BE2C (cell line): ENCODE data around the gene ZNF316.

ENCODE experiments used
- DNase-seq: peaks from one replicate; pipeline ENCODE4 v3.0.0-alpha.2; 2020
- H3K27me3 ChIP-seq: fragments of 250-450 bp; sonication (Bioruptor Pico); 2 replicates; pipeline ENCODE4 v1.5.1; 2020; ENCODE audit warnings: mild to moderate bottlenecking
- H3K36me3 ChIP-seq: fragments of 250-450 bp; sonication (Bioruptor Pico); 2 replicates; pipeline ENCODE4 v1.5.1; 2020; ENCODE audit warnings: mild to moderate bottlenecking
- H3K4me1 ChIP-seq: fragments of 250-450 bp; sonication (Bioruptor Pico); 2 replicates; pipeline ENCODE4 v1.5.1; 2020
- H3K4me3 ChIP-seq: 2 replicates; pipeline ENCODE4 v1.5.1; 2011; ENCODE audit warnings: low read depth, low read length
- H3K9me3 ChIP-seq: fragments of 250-450 bp; sonication (Bioruptor Pico); 2 replicates; pipeline ENCODE4 v1.5.1; 2020
- TF ChIP-seq, protein P1 (sequence below): IDR thresholded peaks from 2 replicates; pipeline ENCODE4 v1.5.1; 2012; ENCODE audit warnings: mild to moderate bottlenecking, low read depth, low read length

ZNF316 gene

DNA sequence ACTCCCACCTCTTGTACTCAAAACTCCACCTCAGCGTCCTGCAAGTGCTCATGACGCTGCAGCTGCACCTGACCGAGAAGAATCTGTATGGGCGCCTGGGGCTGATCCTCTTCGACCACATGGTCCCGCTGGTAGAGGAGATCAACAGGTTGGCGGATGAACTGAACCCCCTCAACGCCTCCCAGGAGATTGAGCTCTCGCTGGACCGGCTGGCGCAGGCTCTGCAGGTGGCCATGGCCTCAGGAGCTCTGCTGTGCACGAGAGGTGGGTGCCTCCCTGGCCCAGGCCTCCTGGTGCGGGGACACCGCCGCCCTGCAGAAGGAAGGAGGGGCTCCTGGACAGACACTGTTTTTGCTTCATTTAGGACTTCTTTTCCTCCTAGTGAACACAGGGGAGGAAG, 37.0 kb upstream of the ZNF316 start:
- H3K36me3 ChIP-seq = peaks cover 36% of the 10 kb centered on the region
- H3K9me3 ChIP-seq = no peaks in the 10 kb centered on the region
- DNase-seq = no peak
- TF ChIP-seq, protein P1, sequence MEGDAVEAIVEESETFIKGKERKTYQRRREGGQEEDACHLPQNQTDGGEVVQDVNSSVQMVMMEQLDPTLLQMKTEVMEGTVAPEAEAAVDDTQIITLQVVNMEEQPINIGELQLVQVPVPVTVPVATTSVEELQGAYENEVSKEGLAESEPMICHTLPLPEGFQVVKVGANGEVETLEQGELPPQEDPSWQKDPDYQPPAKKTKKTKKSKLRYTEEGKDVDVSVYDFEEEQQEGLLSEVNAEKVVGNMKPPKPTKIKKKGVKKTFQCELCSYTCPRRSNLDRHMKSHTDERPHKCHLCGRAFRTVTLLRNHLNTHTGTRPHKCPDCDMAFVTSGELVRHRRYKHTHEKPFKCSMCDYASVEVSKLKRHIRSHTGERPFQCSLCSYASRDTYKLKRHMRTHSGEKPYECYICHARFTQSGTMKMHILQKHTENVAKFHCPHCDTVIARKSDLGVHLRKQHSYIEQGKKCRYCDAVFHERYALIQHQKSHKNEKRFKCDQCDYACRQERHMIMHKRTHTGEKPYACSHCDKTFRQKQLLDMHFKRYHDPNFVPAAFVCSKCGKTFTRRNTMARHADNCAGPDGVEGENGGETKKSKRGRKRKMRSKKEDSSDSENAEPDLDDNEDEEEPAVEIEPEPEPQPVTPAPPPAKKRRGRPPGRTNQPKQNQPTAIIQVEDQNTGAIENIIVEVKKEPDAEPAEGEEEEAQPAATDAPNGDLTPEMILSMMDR = no peak
- no peak overlapping the region for H3K4me3 ChIP-seq
- no peaks in the 10 kb centered on the region for H3K4me1 ChIP-seq
- H3K27me3 ChIP-seq = no peaks in the 10 kb centered on the region

DNA sequence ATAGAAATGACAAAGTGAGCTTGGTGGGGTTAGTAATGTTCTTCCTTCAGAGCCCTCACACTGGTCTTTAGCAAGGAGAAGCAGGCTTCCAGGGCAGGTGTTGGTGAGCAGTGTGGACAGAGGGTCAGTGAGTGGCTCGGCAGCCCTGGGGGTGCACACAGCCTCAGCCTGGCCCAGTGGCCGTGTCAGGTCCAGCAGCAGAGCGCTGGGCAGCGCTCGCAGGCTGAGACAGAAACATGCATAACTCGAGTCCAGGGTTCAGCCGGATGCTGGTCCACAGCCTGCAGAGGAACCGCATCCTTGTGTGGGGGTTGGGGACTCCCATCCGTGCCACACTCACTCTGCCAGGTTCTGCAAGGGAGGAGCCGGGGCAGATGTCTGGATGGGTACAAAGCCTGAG, 32.7 kb upstream of the ZNF316 start:
- H3K36me3 ChIP-seq = peaks cover 20% of the 10 kb centered on the region
- no peaks in the 10 kb centered on the region for H3K4me1 ChIP-seq
- DNase-seq = no peak
- H3K27me3 ChIP-seq = no peaks in the 10 kb centered on the region
- H3K4me3 ChIP-seq = no peak overlapping the region
- no peaks in the 10 kb centered on the region for H3K9me3 ChIP-seq
- TF ChIP-seq, protein P1 = no peak

DNA sequence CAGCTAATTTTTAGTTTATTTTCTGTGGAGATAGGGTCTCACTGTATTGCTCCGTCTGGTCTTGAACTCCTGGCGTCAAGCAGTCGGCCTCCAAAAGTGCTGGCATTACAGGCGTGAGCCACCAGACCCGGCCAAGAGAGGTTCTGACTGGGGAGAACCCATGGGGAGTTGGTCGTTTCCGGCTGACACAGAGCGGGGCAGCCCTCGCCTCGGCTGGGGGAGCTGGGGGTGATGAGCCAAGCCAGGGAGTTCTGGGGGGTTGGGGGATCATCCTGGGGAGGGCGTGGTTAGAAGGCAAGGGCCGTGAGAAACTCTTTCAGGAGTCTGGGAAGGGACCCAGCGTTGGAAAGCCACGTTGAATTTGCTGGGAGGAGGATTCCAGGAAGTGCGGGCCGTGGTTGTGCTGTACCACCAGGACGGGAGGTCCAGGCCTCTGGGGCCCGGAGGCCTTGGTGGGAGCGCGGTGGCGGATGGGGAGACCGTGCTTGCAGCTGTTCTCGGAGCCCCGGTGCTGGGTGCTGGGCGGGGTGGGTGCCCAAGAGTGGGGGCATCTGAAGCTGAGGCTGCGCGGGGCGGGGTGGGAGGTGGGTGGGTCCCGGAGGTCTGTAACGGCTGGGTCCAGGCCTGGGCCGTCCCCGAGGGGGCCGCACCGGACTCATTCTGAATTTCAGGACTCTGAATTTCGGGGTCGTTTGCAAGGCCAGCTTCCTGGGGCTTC, 30.1 kb upstream of the ZNF316 start:
- no peak for DNase-seq
- H3K4me3 ChIP-seq = no peak overlapping the region
- H3K9me3 ChIP-seq = no peaks in the 10 kb centered on the region
- peaks cover 10% of the 10 kb centered on the region for H3K36me3 ChIP-seq
- TF ChIP-seq, protein P1 = no peak
- no peaks in the 10 kb centered on the region for H3K4me1 ChIP-seq
- no peaks in the 10 kb centered on the region for H3K27me3 ChIP-seq

DNA sequence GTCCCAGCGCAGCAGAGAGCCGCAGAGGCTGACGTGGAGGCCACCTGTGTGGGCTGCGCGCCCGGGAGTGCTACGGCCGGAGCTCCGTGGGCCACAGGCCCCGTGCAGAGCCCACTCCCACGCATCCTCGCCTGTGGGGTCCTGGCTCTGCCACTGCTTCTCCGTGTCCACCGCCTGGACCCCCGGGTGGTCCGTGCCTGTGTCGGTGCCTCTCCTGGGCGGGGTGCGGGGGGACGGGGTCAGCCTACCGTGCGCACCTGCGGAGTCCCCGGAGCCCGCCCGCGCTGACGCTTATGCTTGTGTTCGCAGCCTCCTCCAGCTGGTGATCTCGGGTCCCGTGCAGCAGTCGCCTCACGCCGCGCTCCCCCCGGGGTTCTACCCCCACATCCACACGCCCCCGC, 29.5 kb upstream of the ZNF316 start:
- DNase-seq = no peak
- no peaks in the 10 kb centered on the region for H3K9me3 ChIP-seq
- no peaks in the 10 kb centered on the region for H3K27me3 ChIP-seq
- H3K4me1 ChIP-seq = no peaks in the 10 kb centered on the region
- TF ChIP-seq, protein P1 = no peak
- no peak overlapping the region for H3K4me3 ChIP-seq
- H3K36me3 ChIP-seq = peaks cover 4% of the 10 kb centered on the region

DNA sequence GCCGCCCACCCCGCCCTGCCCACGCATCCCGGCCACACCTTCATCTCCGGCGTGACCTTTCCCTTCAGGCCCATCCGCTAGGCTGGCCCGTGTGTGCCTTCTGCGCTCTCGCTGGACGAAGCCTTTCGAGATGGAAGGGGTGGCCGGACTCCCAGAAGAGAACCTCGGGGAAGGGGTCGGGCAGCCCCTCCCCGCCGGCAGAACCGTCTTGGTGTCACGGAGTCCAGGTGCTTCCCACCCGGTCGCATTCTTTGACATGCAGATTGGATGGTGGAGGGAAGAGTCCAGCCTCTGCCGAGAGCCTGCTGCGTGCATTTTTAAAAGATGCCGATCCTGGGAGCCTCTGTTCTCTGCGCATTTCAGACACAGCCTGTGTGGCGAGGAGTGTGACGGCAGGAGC, 29.0 kb upstream of the ZNF316 start:
- no peaks in the 10 kb centered on the region for H3K9me3 ChIP-seq
- H3K36me3 ChIP-seq = peaks cover 3% of the 10 kb centered on the region; the same call in 1 of the 2 replicates
- H3K27me3 ChIP-seq = no peaks in the 10 kb centered on the region
- TF ChIP-seq, protein P1 = no peak
- H3K4me1 ChIP-seq = no peaks in the 10 kb centered on the region
- no peak overlapping the region for H3K4me3 ChIP-seq
- no peak for DNase-seq

DNA sequence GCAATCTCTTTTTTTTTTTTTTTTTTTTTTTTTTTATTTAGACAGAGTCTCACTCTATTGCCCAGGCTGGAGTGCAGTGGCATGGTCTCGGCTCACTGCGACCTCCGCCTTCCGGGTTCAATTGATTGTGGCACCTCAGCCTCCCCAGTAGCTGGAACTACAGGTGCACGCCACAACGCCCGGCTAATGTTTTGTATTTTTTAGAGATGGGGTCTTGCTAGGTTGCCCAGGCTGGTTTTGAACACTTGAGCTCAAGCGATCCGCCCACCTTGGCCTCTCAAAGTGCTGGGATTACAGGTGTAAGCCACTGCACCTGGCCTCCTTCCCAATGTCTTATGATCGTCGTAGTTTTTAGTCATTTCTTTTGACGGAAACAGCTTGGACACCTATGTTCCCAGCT, 28.3 kb upstream of the ZNF316 start:
- Histone ChIP-seq H3K27me3 (0 out of 2 replicates have a peak, but pooled peaks cover 1% of the 10 kb centered on the region), H3K4me1 (no peaks in the 10 kb centered on the region), H3K9me3 (no peaks in the 10 kb centered on the region), H3K4me3 (no peak overlapping the region), H3K36me3 (peaks cover 3% of the 10 kb centered on the region; the same call in 1 of the 2 replicates)
- TF ChIP-seq, protein P1 = no peak
- no peak for DNase-seq
